Uterus (tissue), 4 donors: Measurements from ENCODE around the gene ACTL8. TPM values are rescaled to one million over a fixed set of nuclear protein-coding genes. Genes with fewer than 3 reads are reported as not detected.

ENCODE experiments used
- DNase-seq, 2 donors: peaks; one replicate each; pipeline ENCODE4 v3.0.0-alpha.2; 2019 to 2020
- H3K27ac ChIP-seq, 2 donors: fragments of 200-600 bp; sonication (generic); 1 replicate in 1 of 2; 2 replicates in 1 of 2; pipeline ENCODE4 v1.5.1; 2016 to 2018
- H3K27me3 ChIP-seq, 2 donors: fragments of 200-600 bp; sonication (generic); one replicate each; pipeline ENCODE4 v1.5.1; 2018 to 2019; ENCODE audit warnings: control low read depth in 1 of 2
- H3K36me3 ChIP-seq, 2 donors: fragments of 200-600 bp; sonication (generic); one replicate each; pipeline ENCODE4 v1.5.1; 2019; ENCODE audit warnings: control low read depth in 1 of 2
- H3K4me1 ChIP-seq, 2 donors: fragments of 200-600 bp; sonication (generic); one replicate each; pipeline ENCODE4 v1.5.1; 2018 to 2019; ENCODE audit warnings: control low read depth in 1 of 2
- H3K4me3 ChIP-seq, 2 donors: fragments of 200-600 bp; sonication (generic); 1 replicate in 1 of 2; 2 replicates in 1 of 2; pipeline ENCODE4 v1.5.1; 2018 to 2019; ENCODE audit warnings: mild to moderate bottlenecking in 1 of 2
- H3K9me3 ChIP-seq, 2 donors: fragments of 200-600 bp; sonication (generic); one replicate each; pipeline ENCODE4 v1.5.1; 2019; ENCODE audit warnings: control low read depth in 1 of 2
- POLR2A ChIP-seq, 2 donors: fragments of 450-650 bp; IDR thresholded peaks; one replicate each; pipeline ENCODE4 v1.6.1; 2016; ENCODE audit warnings: antibody characterized with exemption in 2 of 2, mild to moderate bottlenecking in 1 of 2, moderate library complexity in 1 of 2
- intact Hi-C: fragments of 100-400 bp; cut with DNase I; formaldehyde crosslinking; loops from one replicate; pipeline ENCODE4 v1.15.1; 2023; ENCODE audit warnings: low total_unique reads
- total RNA-seq, 4 donors: library from RNA; depleted of rRNA in 3 of 4; stranded (reverse); fragments of >200 nt in 3 of 4; gene quantifications; one replicate each; pipeline versions ENCODE4 v1.1.0 to v1.2.4, GENCODE V29; 2014 to 2023
- TF ChIP-seq, protein P1 (sequence below), 4 experiments: fragments of 200-600 bp in 2 of 4; fragments of 450-650 bp in 2 of 4; sonication (generic) in 2 of 4; IDR thresholded peaks; one replicate each; pipeline ENCODE4 v1.5.1; 2016 to 2019; ENCODE audit warnings: antibody characterized with exemption in 4 of 4, mild to moderate bottlenecking in 2 of 4, moderate library complexity in 1 of 4
- donor health status: DM: yes; HTN: yes; CAD: no.

ACTL8 gene
- total RNA-seq, 4 donors from 2014 or later, result not detected

- H3K4me3 ChIP-seq, result no peak overlapping the region
- H3K9me3 ChIP-seq, result no peaks in the 10 kb centered on the region
- no peak overlapping the region for H3K27ac ChIP-seq
- no peak for TF ChIP-seq POLR2A (IDR thresholded peaks at IDR 0.05)
- TF ChIP-seq, protein P1, sequence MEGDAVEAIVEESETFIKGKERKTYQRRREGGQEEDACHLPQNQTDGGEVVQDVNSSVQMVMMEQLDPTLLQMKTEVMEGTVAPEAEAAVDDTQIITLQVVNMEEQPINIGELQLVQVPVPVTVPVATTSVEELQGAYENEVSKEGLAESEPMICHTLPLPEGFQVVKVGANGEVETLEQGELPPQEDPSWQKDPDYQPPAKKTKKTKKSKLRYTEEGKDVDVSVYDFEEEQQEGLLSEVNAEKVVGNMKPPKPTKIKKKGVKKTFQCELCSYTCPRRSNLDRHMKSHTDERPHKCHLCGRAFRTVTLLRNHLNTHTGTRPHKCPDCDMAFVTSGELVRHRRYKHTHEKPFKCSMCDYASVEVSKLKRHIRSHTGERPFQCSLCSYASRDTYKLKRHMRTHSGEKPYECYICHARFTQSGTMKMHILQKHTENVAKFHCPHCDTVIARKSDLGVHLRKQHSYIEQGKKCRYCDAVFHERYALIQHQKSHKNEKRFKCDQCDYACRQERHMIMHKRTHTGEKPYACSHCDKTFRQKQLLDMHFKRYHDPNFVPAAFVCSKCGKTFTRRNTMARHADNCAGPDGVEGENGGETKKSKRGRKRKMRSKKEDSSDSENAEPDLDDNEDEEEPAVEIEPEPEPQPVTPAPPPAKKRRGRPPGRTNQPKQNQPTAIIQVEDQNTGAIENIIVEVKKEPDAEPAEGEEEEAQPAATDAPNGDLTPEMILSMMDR (IDR thresholded peaks at IDR 0.05), result no peak
- DNase-seq, result no peak
- no peaks in the 10 kb centered on the region for H3K36me3 ChIP-seq
- H3K4me1 ChIP-seq, result no peaks in the 10 kb centered on the region
- intact Hi-C loops, result no loop called here
- H3K27me3 ChIP-seq, result no peaks in the 10 kb centered on the region
These were observed 70.4 kb downstream of the ACTL8 start for GRCh38 chr1:17825273-17826164.

DNA sequence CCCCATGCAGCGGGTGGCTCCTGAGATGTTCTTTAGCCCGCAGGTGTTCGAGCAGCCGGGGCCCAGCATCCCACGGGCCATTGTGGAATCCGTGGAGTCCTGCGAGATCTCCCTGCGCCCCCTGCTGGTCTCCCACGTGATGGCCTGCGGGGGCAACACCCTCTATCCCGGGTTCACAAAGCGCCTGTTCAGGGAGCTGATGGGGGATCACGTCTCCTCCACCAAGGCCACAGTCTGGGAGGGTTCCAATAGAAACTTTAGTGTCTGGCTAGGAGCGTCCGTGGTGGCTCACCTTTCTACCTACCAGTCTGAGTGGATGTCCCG lies 71.0 kb downstream of the ACTL8 start:
- Histone ChIP-seq H3K36me3 (no peaks in the 10 kb centered on the region), H3K27ac (no peak overlapping the region), H3K9me3 (no peaks in the 10 kb centered on the region), H3K4me3 (no peak overlapping the region), H3K27me3 (no peaks in the 10 kb centered on the region), H3K4me1 (no peaks in the 10 kb centered on the region)
- DNase-seq, result peak in 1 of 2 donors; percentile 17
- intact Hi-C loops, result no loop called here
- TF ChIP-seq, protein P1 (IDR thresholded peaks at IDR 0.05), result peak in 2 of 4 experiments; percentile 16 to 19
- no peak for TF ChIP-seq POLR2A (IDR thresholded peaks at IDR 0.05)

- Histone ChIP-seq H3K9me3 (no peaks in the 10 kb centered on the region), H3K4me1 (no peaks in the 10 kb centered on the region), H3K27ac (no peak overlapping the region), H3K36me3 (no peaks in the 10 kb centered on the region), H3K27me3 (no peaks in the 10 kb centered on the region), H3K4me3 (no peak overlapping the region)
- TF ChIP-seq, protein P1 (IDR thresholded peaks at IDR 0.05), result no peak
- no peak for TF ChIP-seq POLR2A (IDR thresholded peaks at IDR 0.05)
- intact Hi-C loops, result no loop called here
- no peak for DNase-seq
These were observed 73.9 kb downstream of the ACTL8 start for GRCh38 chr1:17828991-17829390.

GRCh38 chr1:17829579-17829978 lies 74.4 kb downstream of the ACTL8 start:
- no peaks in the 10 kb centered on the region for H3K9me3 ChIP-seq
- no peaks in the 10 kb centered on the region for H3K27me3 ChIP-seq
- TF ChIP-seq POLR2A (IDR thresholded peaks at IDR 0.05), result no peak
- TF ChIP-seq, protein P1 (IDR thresholded peaks at IDR 0.05), result no peak
- no peak for DNase-seq
- H3K36me3 ChIP-seq, result no peaks in the 10 kb centered on the region
- H3K4me1 ChIP-seq, result no peaks in the 10 kb centered on the region
- intact Hi-C loops, result no loop called here
- H3K4me3 ChIP-seq, result no peak overlapping the region
- H3K27ac ChIP-seq, result no peak overlapping the region

GRCh38 chr1:17831597-17831996 lies 76.5 kb downstream of the ACTL8 start:
- H3K4me1 ChIP-seq, result no peaks in the 10 kb centered on the region
- H3K36me3 ChIP-seq, result no peaks in the 10 kb centered on the region
- H3K9me3 ChIP-seq, result no peaks in the 10 kb centered on the region
- H3K27ac ChIP-seq, result no peak overlapping the region
- no peak for TF ChIP-seq POLR2A (IDR thresholded peaks at IDR 0.05)
- TF ChIP-seq, protein P1 (IDR thresholded peaks at IDR 0.05), result no peak
- DNase-seq, result no peak
- H3K27me3 ChIP-seq, result no peaks in the 10 kb centered on the region
- H3K4me3 ChIP-seq, result no peak overlapping the region
- intact Hi-C loops, result no loop called here
